Activated CD4-positive, alpha-beta T cell treated with anti-CD3 and anti-CD28 coated beads, Interleukin-2, amount 10 ng/mL, durations not matched to agents 24 days and 14 days (primary cell): ENCODE data around the gene KCNB1. TPM values are rescaled to one million over a fixed set of nuclear protein-coding genes. Genes with fewer than 3 reads are reported as not detected.
"Not testable (repeated sequence)": the region's sequence is repeated elsewhere in the genome, so short reads cannot be mapped to it uniquely, and the experiment has no call there.

ENCODE experiments used
- DNase-seq: peaks from one replicate; pipeline ENCODE4 v3.0.0; 2022
- H3K27ac Mint-ChIP-seq: one replicate; pipeline ENCODE4 v1.8.0; 2022; ENCODE audit warnings: mild to moderate bottlenecking, mixed read lengths
- H3K27me3 Mint-ChIP-seq: one replicate; pipeline ENCODE4 v1.8.0; 2022; ENCODE audit warnings: mixed read lengths
- H3K36me3 Mint-ChIP-seq: one replicate; pipeline ENCODE4 v1.8.0; 2022; ENCODE audit warnings: low read depth, mild to moderate bottlenecking, mixed read lengths
- H3K4me1 Mint-ChIP-seq: one replicate; pipeline ENCODE4 v1.8.0; 2021; ENCODE audit warnings: mixed read lengths
- H3K4me3 Mint-ChIP-seq: one replicate; pipeline ENCODE4 v1.8.0; 2022; ENCODE audit warnings: mild to moderate bottlenecking, moderate library complexity, mixed read lengths
- H3K9me3 Mint-ChIP-seq: one replicate; pipeline ENCODE4 v1.8.0; 2021; ENCODE audit warnings: mixed read lengths
- intact Hi-C: fragments of 100-400 bp; cut with micrococcal nuclease; formaldehyde crosslinking; loops from one replicate; pipeline ENCODE4 v1.15.1; 2023
- total RNA-seq: library from RNA; stranded (reverse); gene quantifications from 2 replicates; pipeline ENCODE4 v1.2.3, GENCODE V29; 2022

The KCNB1 gene
- total RNA-seq, 1 donor from 2014 or later: 0.07 TPM

- Mint-ChIP-seq H3K4me1 (peaks cover 22% of the 10 kb centered on the region), H3K27me3 (peaks cover 69% of the 10 kb centered on the region), H3K36me3 (peaks cover 2% of the 10 kb centered on the region), H3K4me3 (peak overlapping the region; percentile 95), H3K27ac (no peak overlapping the region), H3K9me3 (no peaks in the 10 kb centered on the region)
- no peak for DNase-seq
- intact Hi-C loops: no loop called here
Measured at GRCh38 chr20:49319208-49319809, 163.2 kb downstream of the KCNB1 start.

GRCh38 chr20:49318430-49319207, 163.8 kb downstream of the KCNB1 start:
- peak overlapping the region; percentile 95 for H3K4me3 Mint-ChIP-seq
- no peaks in the 10 kb centered on the region for H3K9me3 Mint-ChIP-seq
- peak overlapping the region; percentile 27 for H3K27ac Mint-ChIP-seq
- H3K36me3 Mint-ChIP-seq: peaks cover 2% of the 10 kb centered on the region
- peaks cover 16% of the 10 kb centered on the region for H3K4me1 Mint-ChIP-seq
- peaks cover 72% of the 10 kb centered on the region for H3K27me3 Mint-ChIP-seq
- intact Hi-C loops: no loop called here
- peak; percentile 72 for DNase-seq

- H3K4me1 Mint-ChIP-seq: peaks cover 13% of the 10 kb centered on the region
- H3K36me3 Mint-ChIP-seq: peaks cover 2% of the 10 kb centered on the region
- peaks cover 72% of the 10 kb centered on the region for H3K27me3 Mint-ChIP-seq
- H3K4me3 Mint-ChIP-seq: peak overlapping the region; percentile 95
- H3K27ac Mint-ChIP-seq: no peak overlapping the region
- no peaks in the 10 kb centered on the region for H3K9me3 Mint-ChIP-seq
- intact Hi-C loops: no loop called here
- DNase-seq: no peak
Measured at GRCh38 chr20:49318091-49318429, 164.4 kb downstream of the KCNB1 start.

GRCh38 chr20:49316704-49317103, 165.8 kb downstream of the KCNB1 start:
- Mint-ChIP-seq H3K4me3 (no peak overlapping the region), H3K36me3 (peaks cover 2% of the 10 kb centered on the region), H3K9me3 (no peaks in the 10 kb centered on the region), H3K27ac (no peak overlapping the region), H3K4me1 (peaks cover 10% of the 10 kb centered on the region), H3K27me3 (peaks cover 67% of the 10 kb centered on the region)
- DNase-seq: no peak
- intact Hi-C loops: no loop called here

- peaks cover 16% of the 10 kb centered on the region for H3K4me1 Mint-ChIP-seq
- no peak overlapping the region for H3K27ac Mint-ChIP-seq
- no peak overlapping the region for H3K4me3 Mint-ChIP-seq
- no peak for DNase-seq
- intact Hi-C loops: no loop called here
- H3K36me3 Mint-ChIP-seq: peaks cover 4% of the 10 kb centered on the region
- peaks cover 6% of the 10 kb centered on the region for H3K9me3 Mint-ChIP-seq
- peaks cover 57% of the 10 kb centered on the region for H3K27me3 Mint-ChIP-seq
Measured at GRCh38 chr20:49315580-49315979, 166.9 kb downstream of the KCNB1 start.

- H3K4me3 Mint-ChIP-seq, intact Hi-C loops, H3K27ac Mint-ChIP-seq, H3K36me3 Mint-ChIP-seq, DNase-seq: not testable (repeated sequence)
- peaks cover 46% of the 10 kb centered on the region for H3K27me3 Mint-ChIP-seq
- H3K9me3 Mint-ChIP-seq: peaks cover 16% of the 10 kb centered on the region
- peaks cover 20% of the 10 kb centered on the region for H3K4me1 Mint-ChIP-seq
Measured at GRCh38 chr20:49314052-49314451, 168.4 kb downstream of the KCNB1 start.

Other genes with a start within 250 kb of the KCNB1 start
- gene ZNFX1, start 204.6 kb downstream of the KCNB1 start, total RNA-seq: 61.2 and 61.5 TPM in 2 replicates
- 51.7 and 57.6 TPM in 2 replicates for gene PTGIS, start 85.5 kb upstream of the KCNB1 start, total RNA-seq
- gene B4GALT5, start 231.2 kb upstream of the KCNB1 start, total RNA-seq: 39.0 and 39.1 TPM in 2 replicates